ENCODE results near the gene ZNF48.
"Not testable (repeated sequence)": the region's sequence is repeated elsewhere in the genome, so short reads cannot be mapped to it uniquely, and the experiment has no call there.

Gene ZNF48

GRCh38 chr16:30378236-30379157 lies 16.7 kb upstream of the ZNF48 start:
- DNase-seq: peak; percentile 98

- DNase-seq: no peak
Observed at GRCh38 chr16:30379158-30379783, 15.9 kb upstream of the ZNF48 start.

GRCh38 chr16:30380072-30380802 lies 15.0 kb upstream of the ZNF48 start:
- no peak for DNase-seq

- DNase-seq: no peak
Observed at GRCh38 chr16:30380803-30381208, 14.4 kb upstream of the ZNF48 start.

- DNase-seq: no peak
Observed at GRCh38 chr16:30381291-30382041, 13.8 kb upstream of the ZNF48 start.

- DNase-seq: no peak
Observed at GRCh38 chr16:30382111-30382881, 12.9 kb upstream of the ZNF48 start, which contains the start of gene SEPTIN1. TSS of gene SEPTIN1 (minus strand) at chr16:30382561. CDS start at chr16:30382542, 19 bp downstream.

- DNase-seq: no peak
Observed at GRCh38 chr16:30383521-30383920, 11.7 kb upstream of the ZNF48 start.

- DNase-seq: peak; percentile 61
Observed at GRCh38 chr16:30394592-30395154, 547 bp upstream of the ZNF48 start.

GRCh38 chr16:30395992-30396585 lies 869 bp downstream of the ZNF48 start:
- DNase-seq: no peak

- not testable (repeated sequence) for DNase-seq
Observed at GRCh38 chr16:30396627-30397026, 1.4 kb downstream of the ZNF48 start.

- DNase-seq: no peak
Observed at GRCh38 chr16:30397056-30397455, 1.8 kb downstream of the ZNF48 start.

GRCh38 chr16:30397776-30398660 lies 2.8 kb downstream of the ZNF48 start:
- no peak for DNase-seq

- DNase-seq: no peak
Observed at GRCh38 chr16:30398661-30399434, 3.6 kb downstream of the ZNF48 start.

GRCh38 chr16:30399435-30400186 lies 4.4 kb downstream of the ZNF48 start:
- no peak for DNase-seq

- DNase-seq: no peak
Observed at GRCh38 chr16:30401768-30402425, 6.7 kb downstream of the ZNF48 start.

GRCh38 chr16:30406795-30407101 lies 11.5 kb downstream of the ZNF48 start:
- DNase-seq: no peak

GRCh38 chr16:30407102-30407803 lies 12.0 kb downstream of the ZNF48 start, which contains the start of gene ZNF771:
TSS of gene ZNF771 (plus strand) at chr16:30407606. CDS start at chr16:30408054, 448 bp downstream.
- peak; percentile 85 for DNase-seq

Measured in NCI-H2171 (cell line).